Astrocyte of the cerebellum (primary cell): ENCODE data around the gene SHROOM3.

Source experiments
- DNase-seq: peaks from one replicate; pipeline ENCODE4 v3.0.0-alpha.2; 2011; ENCODE audit warnings: low read depth
- H3K4me3 ChIP-seq: 2 replicates; pipeline ENCODE4 v1.5.1; 2011; ENCODE audit warnings: mild to moderate bottlenecking, low read depth, low read length, moderate library complexity
- CTCF ChIP-seq: IDR thresholded peaks from 2 replicates; pipeline ENCODE4 v1.5.1; 2012; ENCODE audit warnings: low read length, low read depth, moderate library complexity, mild to moderate bottlenecking; ENCODE audit errors: missing control alignments
- in situ Hi-C: cut with HindIII; loops from 2 replicates; pipeline ENCODE4 v1.10.0; 2017; ENCODE audit warnings: low sequenced_read_pairs

SHROOM3 gene

GRCh38 chr4:76616526-76616925, 181.5 kb downstream of the SHROOM3 start:
- no peak for TF ChIP-seq CTCF
- DNase-seq: no peak

GRCh38 chr4:76620723-76621468, 185.9 kb downstream of the SHROOM3 start:
- H3K4me3 ChIP-seq: no peak overlapping the region
- DNase-seq: no peak
- TF ChIP-seq CTCF: no peak
- in situ Hi-C loops: no loop called here

More at GRCh38 chr4:76616526-76616925, 181.5 kb downstream of the SHROOM3 start:
- no peak overlapping the region for H3K4me3 ChIP-seq
- in situ Hi-C loops: no loop called here

GRCh38 chr4:76622126-76622525, 187.1 kb downstream of the SHROOM3 start:
- H3K4me3 ChIP-seq: no peak overlapping the region
- in situ Hi-C loops: no loop called here
- TF ChIP-seq CTCF: no peak
- DNase-seq: no peak

- in situ Hi-C loops: no loop called here
- TF ChIP-seq CTCF: no peak
- DNase-seq: no peak
- H3K4me3 ChIP-seq: no peak overlapping the region
Observed at GRCh38 chr4:76622717-76623116, 187.7 kb downstream of the SHROOM3 start.

- in situ Hi-C loops: no loop called here
- no peak for TF ChIP-seq CTCF
- no peak for DNase-seq
- H3K4me3 ChIP-seq: no peak overlapping the region
Observed at GRCh38 chr4:76623217-76624045, 188.4 kb downstream of the SHROOM3 start.

- H3K4me3 ChIP-seq: no peak overlapping the region
- no peak for TF ChIP-seq CTCF
- peak; percentile 88 for DNase-seq
- in situ Hi-C loops: no loop called here
Observed at GRCh38 chr4:76624241-76624681, 189.2 kb downstream of the SHROOM3 start.
